Measurements from ENCODE around the gene RAPGEF5.
"Not testable (repeated sequence)": the region's sequence is repeated elsewhere in the genome, so short reads cannot be mapped to it uniquely, and the experiment has no call there.

RAPGEF5 gene

DNA sequence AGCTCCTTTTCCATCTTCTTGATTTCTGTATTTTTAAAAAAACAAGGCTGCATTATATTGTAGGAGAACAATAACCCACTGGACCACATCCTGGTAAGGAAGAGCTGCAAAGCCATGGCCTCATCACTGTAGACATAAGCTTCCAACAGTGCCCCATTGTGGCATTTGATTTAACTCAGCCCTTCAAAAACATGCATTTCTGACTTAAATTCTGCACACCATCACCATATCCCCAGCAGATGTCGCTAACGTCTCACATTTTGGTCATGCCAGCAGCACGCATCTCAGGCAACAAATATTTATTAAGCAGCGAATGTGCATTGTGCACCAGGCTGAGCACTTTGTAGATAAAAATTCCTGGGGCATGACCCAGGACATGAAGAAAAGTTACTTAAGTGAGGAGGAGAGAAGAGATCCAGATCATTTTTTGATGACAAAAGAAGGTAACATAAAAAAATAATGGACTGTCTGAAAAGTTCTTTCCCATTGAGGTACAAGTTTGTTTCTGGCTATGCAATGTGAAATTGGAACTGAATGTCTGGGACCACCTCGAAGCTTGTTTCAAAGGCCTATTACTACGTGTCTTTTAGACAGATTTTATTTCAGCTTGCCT is 246.6 kb downstream of the RAPGEF5 start:
- DNase-seq: peak; percentile 76 to 88

GRCh38 chr7:22109761-22110160 is 247.2 kb downstream of the RAPGEF5 start:
- peak; percentile 7 to 25 for DNase-seq

DNA sequence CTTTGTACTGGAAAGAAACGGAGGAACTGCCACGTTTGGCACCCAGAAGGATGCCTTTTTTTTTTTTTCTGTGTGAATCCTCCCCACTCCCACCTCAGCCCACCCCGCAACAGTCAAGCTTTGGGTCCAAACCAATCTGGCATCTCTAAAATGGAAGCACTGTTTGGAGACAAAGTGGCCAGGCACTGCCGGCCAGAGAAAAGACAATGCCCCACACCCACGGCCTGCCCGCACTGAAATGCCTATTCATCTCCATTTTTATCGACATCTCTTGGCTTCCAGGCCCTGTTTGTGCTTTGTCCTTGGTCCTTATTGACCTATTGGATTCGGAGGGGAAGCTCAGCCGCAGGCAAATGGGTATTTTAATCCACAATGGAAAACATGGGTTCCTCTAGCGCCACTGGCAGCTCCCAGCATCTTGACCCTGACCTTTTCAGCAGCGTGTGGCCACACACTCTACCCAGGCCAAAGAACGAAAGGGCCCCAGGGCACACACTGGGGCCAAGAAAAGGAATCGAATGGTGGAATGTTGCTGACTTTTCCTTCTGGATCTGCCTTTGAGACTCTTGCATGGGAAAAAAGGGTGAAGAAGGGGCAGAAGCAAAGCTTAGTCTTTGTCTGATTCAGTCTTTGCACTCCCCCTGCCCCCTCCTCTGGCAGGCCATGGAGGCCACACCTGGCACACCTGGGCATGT is 248.7 kb downstream of the RAPGEF5 start:
- no peak for DNase-seq

DNA sequence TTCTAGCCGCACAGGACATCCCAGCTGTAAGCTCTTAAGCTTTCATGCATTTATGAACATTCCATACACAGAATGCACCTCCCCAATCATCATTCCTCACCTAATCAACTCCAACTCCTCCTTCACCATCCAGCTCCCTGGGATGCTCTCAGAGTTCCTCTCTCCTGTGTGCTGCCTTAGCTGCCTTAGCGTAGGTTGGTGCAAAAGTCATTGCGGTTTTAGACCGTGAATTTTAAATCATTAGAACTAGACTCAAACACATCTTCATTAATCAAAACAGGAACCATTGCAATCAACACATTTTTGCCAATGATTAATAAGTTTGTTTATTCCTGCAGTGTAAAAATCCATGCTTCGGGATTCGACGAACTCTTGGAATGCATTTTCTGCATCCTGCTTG is 251.4 kb downstream of the RAPGEF5 start:
- no peak for DNase-seq

DNA sequence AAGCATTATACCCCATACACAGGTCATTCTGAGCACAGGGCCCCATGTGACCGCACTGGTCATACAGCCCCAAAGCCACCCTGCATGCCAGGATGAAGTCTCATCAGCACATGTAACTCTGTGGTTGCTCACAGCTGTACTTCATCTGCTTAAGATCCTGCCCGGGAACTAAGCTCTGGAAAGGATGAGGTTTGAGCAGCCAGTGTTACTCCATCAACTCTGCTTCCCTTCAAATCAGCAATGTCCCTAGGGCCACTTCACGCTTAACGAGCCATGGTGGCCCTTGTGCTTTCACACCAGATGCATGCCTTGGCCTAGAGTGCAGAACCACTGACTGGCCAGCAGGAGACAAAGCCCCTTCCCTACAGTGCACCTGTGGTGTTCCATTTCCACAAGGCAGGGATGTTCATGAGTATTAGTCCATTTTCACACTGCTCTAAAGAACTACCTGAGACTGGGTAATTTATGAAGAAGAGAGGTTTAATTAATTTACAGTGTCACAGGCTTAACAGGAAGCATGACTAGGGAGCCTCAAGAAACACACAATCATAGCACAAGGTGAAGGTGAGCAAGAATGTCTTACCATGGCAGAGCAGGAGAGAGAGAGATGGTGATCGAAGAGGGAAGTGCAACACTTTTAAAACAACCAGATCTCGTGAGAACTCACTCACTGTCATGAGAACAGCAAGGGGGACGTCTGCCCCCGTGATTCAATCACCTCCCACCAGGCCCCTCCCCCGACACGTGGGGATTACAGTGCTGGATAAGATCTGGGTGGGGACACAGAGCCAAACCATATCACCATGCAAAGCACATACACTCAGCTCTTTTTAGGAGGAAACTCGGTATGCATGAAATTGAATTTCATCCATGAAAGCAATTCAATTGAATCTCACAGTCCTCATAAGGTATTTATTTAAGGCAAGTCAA is 262.3 kb downstream of the RAPGEF5 start:
- peak in 1 of 2 experiments; percentile 46 for DNase-seq

- DNase-seq: no peak
Observed at GRCh38 chr7:22093936-22094335, 263.0 kb downstream of the RAPGEF5 start.

DNA sequence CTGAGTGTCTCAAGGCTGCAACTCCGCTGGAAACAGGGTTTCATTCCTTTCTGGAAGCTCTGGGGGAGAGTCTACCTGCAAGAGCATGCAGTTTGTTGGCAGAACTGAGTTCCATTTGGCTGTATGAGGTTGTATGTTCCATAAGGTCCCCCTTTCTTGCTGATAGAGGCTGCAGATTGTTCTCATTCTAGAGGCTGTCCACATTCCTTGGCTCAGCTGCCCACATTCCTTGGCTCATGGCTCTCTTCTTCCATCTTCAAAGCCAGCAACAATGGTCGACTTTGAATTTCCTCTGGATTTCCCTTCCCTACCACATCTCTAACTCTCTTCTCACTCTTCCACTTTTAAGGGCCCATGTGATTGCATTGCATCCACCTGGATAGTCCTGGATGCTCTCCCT is 264.0 kb downstream of the RAPGEF5 start:
- DNase-seq: no peak

- not testable (repeated sequence) for DNase-seq
Observed at GRCh38 chr7:22090958-22091525, 265.9 kb downstream of the RAPGEF5 start.

- DNase-seq: no peak
Observed at GRCh38 chr7:22090512-22090911, 266.4 kb downstream of the RAPGEF5 start.

- no peak for DNase-seq
Observed at GRCh38 chr7:22090107-22090506, 266.8 kb downstream of the RAPGEF5 start.

- DNase-seq: no peak
Observed at GRCh38 chr7:22088827-22089226, 268.1 kb downstream of the RAPGEF5 start.

- no peak for DNase-seq
Observed at GRCh38 chr7:22087861-22088260, 269.1 kb downstream of the RAPGEF5 start.

GRCh38 chr7:22083704-22084240 is 273.2 kb downstream of the RAPGEF5 start:
- DNase-seq: peak in 1 of 2 experiments; percentile 8

DNA sequence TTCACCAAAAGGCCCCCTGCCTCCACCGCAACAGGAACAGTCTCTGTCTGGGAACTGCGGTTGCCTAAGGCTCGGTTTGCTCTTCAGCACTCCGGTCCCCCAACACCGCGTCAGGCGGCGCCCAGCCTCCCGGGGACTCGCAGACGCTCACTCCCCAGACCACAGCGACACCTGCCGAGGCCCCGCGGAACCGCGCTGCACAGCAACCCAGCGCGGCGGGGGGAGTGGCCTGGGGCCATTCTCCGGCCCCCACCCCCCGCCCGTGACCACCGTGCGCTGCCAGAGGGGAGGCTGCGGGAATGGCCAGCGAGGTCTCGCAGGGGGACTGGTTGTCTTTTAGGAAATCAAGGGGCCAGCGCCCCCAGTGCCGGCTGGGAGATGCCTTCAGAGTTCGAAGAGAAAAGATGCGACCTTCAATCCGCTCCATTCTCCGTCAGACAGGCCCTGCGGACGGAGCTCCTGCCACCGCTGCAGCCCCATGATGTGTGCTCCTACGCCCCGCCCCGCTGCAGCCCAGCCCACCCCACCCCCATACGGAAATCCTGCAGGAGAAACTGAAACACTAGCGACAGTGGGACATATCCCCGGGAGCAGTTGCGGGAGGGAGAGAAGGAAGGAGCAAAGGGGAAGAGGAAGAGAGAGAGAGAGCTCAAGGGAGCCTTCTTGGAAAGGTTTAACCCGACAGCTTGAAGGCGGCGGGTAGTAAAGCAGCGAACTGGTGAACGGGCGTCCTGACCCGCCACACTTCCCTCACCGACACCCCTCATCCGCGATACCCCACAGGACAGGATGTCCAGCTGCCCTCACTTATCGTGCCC is 273.9 kb downstream of the RAPGEF5 start:
- peak; percentile 84 to 88 for DNase-seq

DNA sequence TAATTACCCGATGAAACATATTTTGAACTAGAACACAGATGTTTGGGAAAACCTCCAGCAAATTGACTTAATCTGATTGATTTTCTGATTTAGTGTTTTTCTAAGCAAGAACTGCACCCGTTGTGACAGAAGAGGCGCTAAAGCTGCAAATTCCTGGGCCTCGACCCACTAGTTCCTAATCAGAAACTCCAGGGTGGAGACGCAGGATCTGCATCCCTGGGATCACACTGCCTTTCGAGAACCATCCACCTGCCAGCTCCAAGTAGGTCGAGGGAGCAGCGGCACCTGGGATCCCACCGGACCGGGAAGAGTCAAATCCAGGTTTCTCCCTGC is 274.4 kb downstream of the RAPGEF5 start:
- DNase-seq: no peak

DNA sequence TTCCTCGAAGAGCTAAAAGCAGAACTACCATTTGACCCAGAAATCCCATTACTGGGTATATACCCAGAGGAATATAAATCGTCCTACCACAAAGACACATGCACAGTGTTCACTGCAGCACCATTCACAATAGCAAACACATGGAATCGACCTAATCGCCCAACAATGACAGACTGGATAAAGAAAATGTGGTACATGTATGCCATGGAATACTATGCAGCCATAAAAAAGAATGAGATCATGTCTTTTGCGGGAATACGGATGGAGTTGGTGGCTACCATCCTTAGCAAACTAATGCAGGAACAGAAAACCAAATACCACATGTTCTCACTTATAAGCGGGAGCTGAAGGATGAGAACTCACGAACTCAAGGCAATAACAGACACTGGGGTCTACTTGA is 276.7 kb downstream of the RAPGEF5 start:
- DNase-seq: not testable (repeated sequence)

GRCh38 chr7:22078872-22079271 is 278.1 kb downstream of the RAPGEF5 start:
- DNase-seq: not testable (repeated sequence)

- DNase-seq: no peak
Observed at GRCh38 chr7:22075561-22075960, 281.4 kb downstream of the RAPGEF5 start.

DNA sequence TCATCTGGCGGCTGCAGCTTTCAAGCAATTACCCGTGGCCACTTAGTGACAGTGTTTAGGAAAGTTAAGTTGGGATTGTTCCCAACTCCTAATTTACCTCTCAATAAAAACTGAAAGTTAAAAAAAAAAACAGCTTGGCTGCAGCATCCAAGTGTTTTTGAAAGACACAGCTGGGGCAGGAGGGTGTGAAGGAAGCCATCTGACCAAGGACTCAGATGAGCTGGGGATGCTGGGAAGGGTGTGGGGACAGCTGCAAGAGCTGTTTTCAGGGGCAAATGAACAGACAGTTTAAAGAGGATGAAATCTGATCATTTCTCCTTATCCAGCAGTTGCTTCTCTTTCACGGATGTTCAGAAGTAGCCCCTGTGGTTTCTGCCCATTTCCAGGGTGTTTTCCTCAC is 282.1 kb downstream of the RAPGEF5 start:
- no peak for DNase-seq

Measured in SHP77 (cell line).